Neural cell (in vitro differentiated cells): ENCODE measurements around the gene ATP9B. TPM values are rescaled to one million over a fixed set of nuclear protein-coding genes. Genes with fewer than 3 reads are reported as not detected.

Experiments
- H2AFZ ChIP-seq: fragments of 200-600, 300-800 bp; sonication (generic), shearing (Covaris generic); 2 replicates; pipeline ENCODE4 v1.6.0; 2014; ENCODE audit warnings: low read depth, mild to moderate bottlenecking, antibody characterized with exemption, low read length, moderate library complexity
- H3F3A ChIP-seq: fragments of 200-600 bp; shearing (Covaris generic); 2 replicates; pipeline ENCODE4 v1.6.1; 2016; ENCODE audit warnings: mild to moderate bottlenecking, moderate library complexity, mixed read lengths, antibody characterized with exemption, low read length; ENCODE audit not compliant: insufficient read depth, poor library complexity, severe bottlenecking
- H3K27ac ChIP-seq: fragments of 200-600, 300-800 bp; sonication (generic), shearing (Covaris generic); 2 replicates; pipeline ENCODE4 v1.5.1; 2014; ENCODE audit warnings: mild to moderate bottlenecking, low read length, moderate library complexity
- H3K27me3 ChIP-seq: fragments of 300-800, 200-600 bp; sonication (generic), shearing (Covaris generic); 2 replicates; pipeline ENCODE4 v1.6.0; 2014; ENCODE audit warnings: mild to moderate bottlenecking, low read depth, low read length, moderate library complexity; ENCODE audit not compliant: insufficient read depth
- H3K36me3 ChIP-seq: fragments of 300-800, 200-600 bp; sonication (generic), shearing (Covaris generic); 2 replicates; pipeline ENCODE4 v1.5.1; 2014; ENCODE audit warnings: mild to moderate bottlenecking, antibody characterized with exemption, low read length, moderate library complexity; ENCODE audit not compliant: insufficient read depth
- H3K4me2 ChIP-seq: fragments of 300-800, 200-600 bp; sonication (generic), shearing (Covaris generic); 2 replicates; pipeline ENCODE4 v1.6.0; 2014; ENCODE audit warnings: mild to moderate bottlenecking, low read length
- H3K4me3 ChIP-seq: fragments of 300-800, 200-600 bp; sonication (generic), shearing (Covaris generic); 2 replicates; pipeline ENCODE4 v1.5.1; 2014; ENCODE audit warnings: mild to moderate bottlenecking, low read length, moderate library complexity
- H3K79me2 ChIP-seq: fragments of 200-600 bp; shearing (Covaris generic); replicated peaks from 2 replicates; pipeline ENCODE4 v1.6.0; 2014; ENCODE audit warnings: mild to moderate bottlenecking, low read length, moderate library complexity; ENCODE audit not compliant: insufficient read depth
- H3K9ac ChIP-seq: fragments of 300-800, 200-600 bp; sonication (generic), shearing (Covaris generic); 2 replicates; pipeline ENCODE4 v1.6.1; 2016; ENCODE audit warnings: mild to moderate bottlenecking, low read length, mixed read lengths
- H3K9me2 ChIP-seq: fragments of 200-600 bp; shearing (Covaris generic); 2 replicates; pipeline ENCODE4 v1.6.1; 2016; ENCODE audit warnings: mild to moderate bottlenecking, low read length, mixed read lengths; ENCODE audit not compliant: insufficient read depth
- H3K9me3 ChIP-seq: fragments of 200-600, 300-800 bp; sonication (generic), shearing (Covaris generic); 2 replicates; pipeline ENCODE4 v1.6.1; 2016; ENCODE audit warnings: mild to moderate bottlenecking, mixed run types, low read length, moderate library complexity, mixed read lengths
- H4K20me1 ChIP-seq: fragments of 200-600 bp; shearing (Covaris generic); 2 replicates; pipeline ENCODE4 v1.6.1; 2016; ENCODE audit warnings: mild to moderate bottlenecking, mixed run types; ENCODE audit not compliant: insufficient read depth
- EP300 ChIP-seq: fragments of 450-650 bp; conservative IDR thresholded peaks from 2 replicates; pipeline ENCODE4 v1.6.1; 2014; ENCODE audit warnings: antibody characterized with exemption, mild to moderate bottlenecking, moderate library complexity; ENCODE audit not compliant: poor library complexity, severe bottlenecking
- EZH2 ChIP-seq: fragments of 200-600, 300-800 bp; shearing (Covaris generic), sonication (generic); IDR thresholded peaks from 2 replicates; pipeline ENCODE4 v1.6.1; 2014; ENCODE audit warnings: antibody characterized with exemption, low read length, borderline replicate concordance, mild to moderate bottlenecking; ENCODE audit not compliant: insufficient read depth, poor library complexity, severe bottlenecking
- MXI1 ChIP-seq: fragments of 450-650 bp; conservative IDR thresholded peaks from 2 replicates; pipeline ENCODE4 v1.6.1; 2014; ENCODE audit warnings: antibody characterized with exemption, mild to moderate bottlenecking; ENCODE audit not compliant: poor library complexity, severe bottlenecking
- POLR2AphosphoS5 ChIP-seq: IDR thresholded peaks from 2 replicates; pipeline ENCODE4 v1.6.1; 2012
- RAD21 ChIP-seq: fragments of 450-650 bp; conservative IDR thresholded peaks from 2 replicates; pipeline ENCODE4 v1.6.1; 2014; ENCODE audit warnings: antibody characterized with exemption, mild to moderate bottlenecking, moderate library complexity
- SMC3 ChIP-seq: fragments of 450-650 bp; conservative IDR thresholded peaks from 2 replicates; pipeline ENCODE4 v1.6.1; 2014; ENCODE audit warnings: antibody characterized with exemption, mild to moderate bottlenecking, moderate library complexity; ENCODE audit not compliant: poor library complexity
- TAF1 ChIP-seq: IDR thresholded peaks from 2 replicates; pipeline ENCODE4 v1.6.1; 2012; ENCODE audit warnings: low read depth
- polyA plus RNA-seq: library from polyadenylated mRNA; depleted of rRNA; stranded (reverse); fragments of >200 nt; gene quantifications from 2 replicates; pipeline ENCODE4 v1.2.3, GENCODE V29; 2014
- TF ChIP-seq, protein P1 (sequence below): fragments of 450-650 bp; IDR thresholded peaks from 2 replicates; pipeline ENCODE4 v1.5.1; 2014; ENCODE audit warnings: antibody characterized with exemption, mild to moderate bottlenecking, moderate library complexity; ENCODE audit not compliant: poor library complexity, severe bottlenecking
- TF ChIP-seq, protein P2 (sequence below): IDR thresholded peaks from 2 replicates; pipeline ENCODE4 v1.6.1; 2012; ENCODE audit warnings: borderline replicate concordance

Gene ATP9B
- polyA plus RNA-seq, 1 donor from 2014 or later = 15.4 TPM

GRCh38 chr18:79048245-79048632 is 21.0 kb upstream of the ATP9B start:
- Histone ChIP-seq H3F3A (no peaks in the 10 kb centered on the region), H3K9ac (no peak overlapping the region), H3K9me2 (no peaks in the 10 kb centered on the region), H3K79me2 (no peaks in the 10 kb centered on the region), H4K20me1 (no peaks in the 10 kb centered on the region), H3K27me3 (no peaks in the 10 kb centered on the region), H2AFZ (no peak overlapping the region), H3K27ac (no peak overlapping the region), H3K36me3 (no peaks in the 10 kb centered on the region), H3K4me2 (no peak overlapping the region), H3K4me3 (no peak overlapping the region), H3K9me3 (no peaks in the 10 kb centered on the region)
- TF ChIP-seq MXI1 (no peak), SMC3 (no peak), TAF1 (no peak), EP300 (no peak), RAD21 (no peak), POLR2AphosphoS5 (no peak), EZH2 (no peak)
- TF ChIP-seq, protein P1, sequence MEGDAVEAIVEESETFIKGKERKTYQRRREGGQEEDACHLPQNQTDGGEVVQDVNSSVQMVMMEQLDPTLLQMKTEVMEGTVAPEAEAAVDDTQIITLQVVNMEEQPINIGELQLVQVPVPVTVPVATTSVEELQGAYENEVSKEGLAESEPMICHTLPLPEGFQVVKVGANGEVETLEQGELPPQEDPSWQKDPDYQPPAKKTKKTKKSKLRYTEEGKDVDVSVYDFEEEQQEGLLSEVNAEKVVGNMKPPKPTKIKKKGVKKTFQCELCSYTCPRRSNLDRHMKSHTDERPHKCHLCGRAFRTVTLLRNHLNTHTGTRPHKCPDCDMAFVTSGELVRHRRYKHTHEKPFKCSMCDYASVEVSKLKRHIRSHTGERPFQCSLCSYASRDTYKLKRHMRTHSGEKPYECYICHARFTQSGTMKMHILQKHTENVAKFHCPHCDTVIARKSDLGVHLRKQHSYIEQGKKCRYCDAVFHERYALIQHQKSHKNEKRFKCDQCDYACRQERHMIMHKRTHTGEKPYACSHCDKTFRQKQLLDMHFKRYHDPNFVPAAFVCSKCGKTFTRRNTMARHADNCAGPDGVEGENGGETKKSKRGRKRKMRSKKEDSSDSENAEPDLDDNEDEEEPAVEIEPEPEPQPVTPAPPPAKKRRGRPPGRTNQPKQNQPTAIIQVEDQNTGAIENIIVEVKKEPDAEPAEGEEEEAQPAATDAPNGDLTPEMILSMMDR = no peak
- TF ChIP-seq, protein P2, sequence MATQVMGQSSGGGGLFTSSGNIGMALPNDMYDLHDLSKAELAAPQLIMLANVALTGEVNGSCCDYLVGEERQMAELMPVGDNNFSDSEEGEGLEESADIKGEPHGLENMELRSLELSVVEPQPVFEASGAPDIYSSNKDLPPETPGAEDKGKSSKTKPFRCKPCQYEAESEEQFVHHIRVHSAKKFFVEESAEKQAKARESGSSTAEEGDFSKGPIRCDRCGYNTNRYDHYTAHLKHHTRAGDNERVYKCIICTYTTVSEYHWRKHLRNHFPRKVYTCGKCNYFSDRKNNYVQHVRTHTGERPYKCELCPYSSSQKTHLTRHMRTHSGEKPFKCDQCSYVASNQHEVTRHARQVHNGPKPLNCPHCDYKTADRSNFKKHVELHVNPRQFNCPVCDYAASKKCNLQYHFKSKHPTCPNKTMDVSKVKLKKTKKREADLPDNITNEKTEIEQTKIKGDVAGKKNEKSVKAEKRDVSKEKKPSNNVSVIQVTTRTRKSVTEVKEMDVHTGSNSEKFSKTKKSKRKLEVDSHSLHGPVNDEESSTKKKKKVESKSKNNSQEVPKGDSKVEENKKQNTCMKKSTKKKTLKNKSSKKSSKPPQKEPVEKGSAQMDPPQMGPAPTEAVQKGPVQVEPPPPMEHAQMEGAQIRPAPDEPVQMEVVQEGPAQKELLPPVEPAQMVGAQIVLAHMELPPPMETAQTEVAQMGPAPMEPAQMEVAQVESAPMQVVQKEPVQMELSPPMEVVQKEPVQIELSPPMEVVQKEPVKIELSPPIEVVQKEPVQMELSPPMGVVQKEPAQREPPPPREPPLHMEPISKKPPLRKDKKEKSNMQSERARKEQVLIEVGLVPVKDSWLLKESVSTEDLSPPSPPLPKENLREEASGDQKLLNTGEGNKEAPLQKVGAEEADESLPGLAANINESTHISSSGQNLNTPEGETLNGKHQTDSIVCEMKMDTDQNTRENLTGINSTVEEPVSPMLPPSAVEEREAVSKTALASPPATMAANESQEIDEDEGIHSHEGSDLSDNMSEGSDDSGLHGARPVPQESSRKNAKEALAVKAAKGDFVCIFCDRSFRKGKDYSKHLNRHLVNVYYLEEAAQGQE = no peak

DNA sequence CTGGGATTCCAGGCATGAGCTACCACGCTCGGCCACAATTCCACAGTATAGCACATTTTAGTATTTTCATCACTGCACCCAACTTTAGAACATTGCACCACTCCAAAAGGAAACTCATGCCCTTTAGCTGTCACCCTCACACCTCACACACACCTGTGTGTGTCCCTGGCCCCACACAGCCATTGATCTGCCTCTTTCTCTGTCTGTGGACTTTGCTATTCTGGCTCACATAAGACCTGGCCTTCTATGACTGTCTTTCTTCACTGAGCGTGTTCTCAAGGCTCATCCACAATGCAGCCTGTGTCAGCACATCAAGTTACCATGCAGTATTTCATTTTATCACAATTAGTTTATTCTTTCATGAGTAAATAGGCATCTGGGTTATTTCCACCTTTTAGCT is 19.7 kb upstream of the ATP9B start:
- no peaks in the 10 kb centered on the region for H3K79me2 ChIP-seq
- no peaks in the 10 kb centered on the region for H3K27me3 ChIP-seq
- no peaks in the 10 kb centered on the region for H3F3A ChIP-seq
- H3K27ac ChIP-seq = no peak overlapping the region
- H3K36me3 ChIP-seq = no peaks in the 10 kb centered on the region
- no peaks in the 10 kb centered on the region for H3K9me3 ChIP-seq
- no peak overlapping the region for H3K9ac ChIP-seq
- H3K9me2 ChIP-seq = no peaks in the 10 kb centered on the region
- no peak overlapping the region for H2AFZ ChIP-seq
- no peak for TF ChIP-seq SMC3
- no peak for TF ChIP-seq RAD21
- no peak for TF ChIP-seq TAF1
- TF ChIP-seq, protein P2 = no peak
- TF ChIP-seq, protein P1 = no peak
- TF ChIP-seq EP300 = no peak
- TF ChIP-seq EZH2 = no peak
- TF ChIP-seq MXI1 = no peak
- TF ChIP-seq POLR2AphosphoS5 = no peak
- H3K4me2 ChIP-seq = no peak overlapping the region
- H3K4me3 ChIP-seq = no peak overlapping the region
- H4K20me1 ChIP-seq = no peaks in the 10 kb centered on the region
